ENCODE measurements around the gene IDI1.
A peak's percentile ranks its signal among the peaks of the same experiment; 100 is the strongest.
"Not testable (repeated sequence)": the region's sequence is repeated elsewhere in the genome, so short reads cannot be mapped to it uniquely, and the experiment has no call there.

The IDI1 gene

DNA sequence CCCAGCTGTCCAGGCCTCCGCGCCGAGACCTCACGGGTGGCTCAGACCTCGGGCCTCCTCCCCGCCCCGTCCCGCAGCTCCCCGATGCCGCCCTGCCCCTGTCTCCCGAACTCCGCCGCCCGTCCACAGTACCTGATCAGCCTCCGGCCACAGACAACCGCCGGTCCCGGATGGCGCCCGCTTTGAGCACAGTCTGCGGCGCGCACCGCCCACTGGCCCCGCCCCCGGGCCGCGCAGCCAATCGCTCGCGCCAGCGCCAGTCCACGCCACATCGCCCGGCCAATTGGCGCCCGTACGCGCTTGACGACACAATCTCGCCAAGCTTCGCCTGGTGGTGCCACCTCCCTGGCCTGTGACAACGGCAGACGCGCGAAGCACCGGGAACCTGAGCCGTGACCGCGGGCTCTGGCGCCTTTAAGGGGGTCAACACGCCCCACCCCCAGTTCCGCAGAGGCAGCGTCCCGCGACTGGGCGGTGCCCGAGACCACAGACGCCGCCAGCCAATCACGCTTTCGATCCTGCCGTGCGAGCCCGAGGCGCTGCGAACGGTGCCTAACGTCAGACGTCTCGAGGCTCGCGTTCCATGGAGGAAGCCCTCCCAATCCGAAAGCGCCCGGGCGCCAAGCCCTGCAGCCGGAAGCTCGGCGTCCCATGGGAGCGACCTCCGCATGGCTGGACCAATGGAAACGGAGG lies at the start of gene IDI1:
TSS of gene IDI1 (minus strand) at position 388 of the 693 bp plus-strand sequence. CDS start at position 272, 116 bp downstream.
- DNase-seq: peak; percentile 97

DNA sequence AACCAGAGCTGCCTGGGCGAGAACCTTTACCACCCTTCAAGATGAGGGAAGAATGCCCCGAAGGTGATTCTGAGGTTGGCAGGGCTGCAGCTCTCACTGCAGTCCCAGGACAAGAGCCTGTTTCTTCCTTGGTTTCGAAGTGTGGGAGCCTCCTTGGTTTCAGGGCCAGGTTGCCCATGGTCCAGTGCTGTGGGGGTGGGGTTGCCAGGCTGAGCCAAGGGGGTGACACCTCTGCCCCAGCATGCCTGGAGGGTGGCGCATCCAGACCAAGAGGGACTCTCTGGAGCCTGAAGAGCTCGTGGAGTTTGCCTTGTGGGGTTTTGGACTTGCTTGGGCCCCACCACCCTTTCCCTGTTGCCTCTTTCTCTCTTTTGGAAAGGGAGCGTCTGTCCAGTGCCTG lies 48.5 kb upstream of the IDI1 start:
- DNase-seq: no peak

DNA sequence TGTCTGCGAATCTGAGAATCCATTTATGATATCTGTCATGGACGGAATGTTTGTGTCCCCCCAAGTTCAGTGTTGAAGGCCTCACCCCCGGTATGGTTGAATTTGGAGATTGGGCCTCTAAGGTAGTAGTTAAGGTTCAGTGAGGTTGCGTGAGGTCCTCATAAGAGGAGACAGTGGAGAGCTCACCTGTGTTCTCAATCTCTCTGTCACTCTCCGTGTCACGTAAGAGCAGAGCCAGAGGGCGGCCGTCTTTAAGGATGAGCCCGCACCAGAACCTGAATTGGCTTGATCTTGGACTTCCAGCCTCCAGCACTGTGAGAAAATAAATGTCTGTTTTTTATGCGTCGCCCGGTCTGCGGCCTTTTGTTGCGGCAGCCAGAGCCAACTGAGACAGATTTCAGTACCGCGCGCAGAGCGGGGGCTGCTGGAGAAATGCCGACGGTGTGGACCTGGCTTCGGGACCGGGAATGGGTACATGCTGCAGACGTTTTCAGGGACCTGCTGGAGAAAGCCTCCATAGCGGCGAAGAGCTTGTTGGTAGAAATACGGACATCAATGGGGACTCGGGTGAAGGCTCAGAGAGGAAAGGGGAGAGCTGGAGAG lies 47.5 kb upstream of the IDI1 start:
- no peak for DNase-seq

DNA sequence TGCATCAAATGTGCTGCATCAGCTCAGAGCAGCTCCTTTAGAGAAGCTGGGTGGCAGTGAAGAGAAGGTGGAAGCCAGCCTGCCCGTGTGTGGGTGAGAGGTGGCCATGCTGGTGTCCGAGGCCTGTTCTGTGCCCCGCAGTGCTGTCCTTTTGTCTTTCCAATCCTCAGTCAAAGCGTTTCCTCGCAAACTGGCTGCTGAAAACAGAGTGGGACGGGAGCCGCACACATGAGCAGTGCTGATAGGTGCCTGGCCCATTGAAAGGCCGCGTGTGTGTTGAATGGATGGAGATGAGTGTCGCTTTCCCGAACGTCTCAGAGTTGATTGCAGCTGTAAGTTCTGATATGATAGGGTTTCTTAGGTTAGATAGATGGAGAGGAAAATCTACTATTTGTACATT lies 46.6 kb upstream of the IDI1 start:
- no peak for DNase-seq

DNA sequence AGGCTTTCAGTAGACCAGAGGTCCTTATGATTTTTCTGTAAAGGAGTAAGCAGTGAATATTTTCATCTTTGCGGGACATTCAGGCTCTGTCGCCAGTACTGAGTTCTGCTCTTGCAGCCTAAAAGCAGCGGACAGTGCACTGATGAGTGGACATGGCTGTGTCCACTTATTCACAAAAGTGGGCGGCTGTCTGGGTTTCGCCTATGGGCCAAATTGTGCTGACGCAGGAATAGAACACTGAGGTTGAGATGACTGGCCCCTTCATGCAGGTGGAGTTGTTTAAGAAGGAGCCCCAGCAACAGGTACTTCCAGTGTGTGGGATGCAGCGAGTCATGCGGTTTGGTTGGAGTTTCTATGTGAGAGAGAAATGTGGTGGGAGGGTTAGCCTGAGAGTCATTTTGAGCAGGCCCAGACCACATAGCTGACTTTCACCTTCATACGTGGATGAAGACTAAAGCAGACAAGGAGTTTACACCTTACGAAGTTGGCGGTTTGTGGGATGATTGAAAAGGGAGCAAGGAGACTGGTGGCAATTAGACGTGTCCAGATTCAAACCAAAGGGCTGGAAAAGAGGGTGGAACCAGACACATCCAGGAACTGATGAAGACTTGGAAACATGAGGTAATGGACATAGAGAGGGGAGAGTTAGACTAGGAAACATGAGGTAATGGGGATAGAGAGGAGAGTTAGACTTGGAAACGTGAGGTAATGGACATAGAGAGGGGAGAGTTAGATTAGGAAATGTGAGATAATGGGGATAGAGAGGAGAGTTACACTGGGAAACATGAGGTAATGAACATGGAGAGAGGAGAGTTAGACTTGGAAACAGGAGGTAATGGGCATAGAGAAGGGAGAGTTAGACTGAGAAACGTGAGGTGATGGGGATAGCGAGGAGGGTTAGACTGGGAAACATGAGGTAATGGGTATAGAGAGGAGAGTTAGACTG lies 45.5 kb upstream of the IDI1 start:
- no peak for DNase-seq

DNA sequence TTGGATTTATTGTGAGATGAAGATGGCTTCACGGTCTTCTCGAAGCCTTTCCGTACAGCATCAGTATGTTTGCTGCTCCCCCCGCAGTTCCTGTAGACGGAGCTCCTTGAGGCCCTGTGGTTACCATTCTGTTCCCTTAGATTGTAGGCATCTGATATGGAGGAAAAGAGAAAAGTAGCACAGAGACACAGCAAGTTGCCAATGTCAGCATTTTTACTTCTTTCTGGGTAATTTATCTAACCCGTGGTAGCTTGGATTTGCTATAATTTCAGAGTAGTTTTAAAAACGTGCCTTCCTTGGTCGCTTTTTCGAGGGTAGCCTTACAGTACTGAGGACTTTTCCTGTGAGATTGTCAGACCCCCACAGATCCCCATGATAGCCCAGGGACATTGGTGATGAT lies 44.8 kb upstream of the IDI1 start:
- DNase-seq: no peak

DNA sequence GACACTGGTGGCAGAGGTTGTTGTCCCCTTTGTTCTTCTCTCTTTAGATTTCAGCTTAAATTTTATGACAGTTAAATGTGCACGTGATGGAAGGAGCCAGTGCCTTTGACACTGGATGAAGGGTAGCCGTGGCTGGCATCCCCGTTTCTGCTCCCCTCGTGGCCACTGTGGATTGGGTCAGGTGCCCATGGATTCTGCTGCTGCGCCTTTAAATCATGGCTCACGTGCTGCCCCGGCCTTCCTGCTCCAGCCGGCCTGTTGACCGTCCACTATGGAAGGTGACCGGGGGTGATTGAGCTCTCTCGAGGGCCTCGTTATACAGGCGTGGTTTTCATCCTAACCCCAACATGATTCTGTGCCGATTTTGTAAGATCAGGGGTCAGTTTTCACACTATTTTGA lies 41.8 kb upstream of the IDI1 start:
- DNase-seq: no peak

DNA sequence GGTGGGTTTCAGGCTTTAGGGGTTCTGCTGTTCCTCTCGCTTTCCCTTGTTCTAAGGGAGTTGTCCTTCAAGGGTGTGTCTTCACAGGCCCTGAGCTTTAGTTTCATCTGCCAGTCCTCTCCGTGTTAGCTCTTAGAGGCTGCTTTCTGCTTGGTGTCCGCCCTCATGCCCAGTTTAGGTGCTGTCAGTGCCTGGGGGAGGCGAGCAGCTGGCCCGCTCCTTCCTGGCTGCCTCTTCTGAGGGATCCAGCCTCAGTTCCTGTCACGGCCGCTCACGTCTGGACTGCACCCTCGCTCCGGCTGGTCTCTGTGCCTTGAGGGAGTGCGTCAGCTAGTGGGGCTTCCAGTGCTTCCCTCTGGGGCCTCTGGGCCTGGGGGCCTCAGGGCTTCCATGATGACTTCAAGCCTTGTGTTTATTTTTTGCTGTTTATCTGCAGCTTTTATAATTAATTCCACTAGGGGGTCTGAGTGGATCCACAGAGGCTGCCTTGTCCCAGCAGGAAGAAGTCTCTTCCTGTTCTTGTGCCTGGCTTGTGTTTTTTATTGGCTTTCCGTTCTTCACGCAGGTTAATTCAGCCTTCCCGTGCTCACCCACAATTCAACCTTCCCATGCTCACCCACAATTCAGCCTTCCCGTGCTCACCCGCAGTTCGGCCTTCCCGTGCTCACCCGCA lies 40.2 kb upstream of the IDI1 start:
- no peak for DNase-seq

DNA sequence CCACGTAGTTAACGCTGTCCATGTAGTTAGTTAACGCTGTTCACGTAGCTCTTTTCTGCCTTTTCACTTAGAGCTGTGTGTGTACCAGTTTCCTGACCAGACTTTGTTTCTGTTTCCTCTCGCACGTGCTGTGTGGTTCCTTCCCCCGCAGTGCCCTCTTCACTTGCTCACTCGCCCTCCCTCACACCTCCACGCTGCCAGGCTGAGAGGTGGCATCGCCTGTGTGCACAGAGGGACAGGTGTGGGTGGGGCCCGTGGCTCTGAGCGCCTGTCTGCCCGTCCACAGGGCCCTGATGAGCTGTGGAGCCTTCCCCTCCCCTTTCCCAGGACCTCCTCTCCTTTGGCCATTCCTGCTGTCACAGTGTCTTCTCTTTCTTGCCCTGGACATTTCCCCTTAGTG lies 37.9 kb upstream of the IDI1 start:
- no peak for DNase-seq

DNA sequence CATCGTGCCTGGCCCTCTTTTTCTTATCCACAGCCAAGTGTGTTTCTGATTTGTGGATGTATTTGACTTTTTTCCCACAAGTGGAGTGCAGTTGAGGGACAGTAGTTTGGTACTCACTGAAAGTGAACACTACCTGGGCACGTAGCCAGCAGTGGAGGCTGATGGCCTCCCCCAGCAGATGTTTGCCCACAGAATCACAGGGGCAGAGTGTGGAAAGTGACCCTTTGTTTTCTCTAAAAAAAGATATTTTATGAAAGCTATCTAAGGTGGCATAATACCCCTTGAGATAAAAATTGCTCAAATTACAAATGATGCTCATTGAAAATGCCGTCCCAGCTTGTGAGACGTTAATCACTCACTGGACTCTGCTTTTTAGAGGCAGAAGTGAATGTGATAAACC lies 36.3 kb upstream of the IDI1 start:
- DNase-seq: no peak

DNA sequence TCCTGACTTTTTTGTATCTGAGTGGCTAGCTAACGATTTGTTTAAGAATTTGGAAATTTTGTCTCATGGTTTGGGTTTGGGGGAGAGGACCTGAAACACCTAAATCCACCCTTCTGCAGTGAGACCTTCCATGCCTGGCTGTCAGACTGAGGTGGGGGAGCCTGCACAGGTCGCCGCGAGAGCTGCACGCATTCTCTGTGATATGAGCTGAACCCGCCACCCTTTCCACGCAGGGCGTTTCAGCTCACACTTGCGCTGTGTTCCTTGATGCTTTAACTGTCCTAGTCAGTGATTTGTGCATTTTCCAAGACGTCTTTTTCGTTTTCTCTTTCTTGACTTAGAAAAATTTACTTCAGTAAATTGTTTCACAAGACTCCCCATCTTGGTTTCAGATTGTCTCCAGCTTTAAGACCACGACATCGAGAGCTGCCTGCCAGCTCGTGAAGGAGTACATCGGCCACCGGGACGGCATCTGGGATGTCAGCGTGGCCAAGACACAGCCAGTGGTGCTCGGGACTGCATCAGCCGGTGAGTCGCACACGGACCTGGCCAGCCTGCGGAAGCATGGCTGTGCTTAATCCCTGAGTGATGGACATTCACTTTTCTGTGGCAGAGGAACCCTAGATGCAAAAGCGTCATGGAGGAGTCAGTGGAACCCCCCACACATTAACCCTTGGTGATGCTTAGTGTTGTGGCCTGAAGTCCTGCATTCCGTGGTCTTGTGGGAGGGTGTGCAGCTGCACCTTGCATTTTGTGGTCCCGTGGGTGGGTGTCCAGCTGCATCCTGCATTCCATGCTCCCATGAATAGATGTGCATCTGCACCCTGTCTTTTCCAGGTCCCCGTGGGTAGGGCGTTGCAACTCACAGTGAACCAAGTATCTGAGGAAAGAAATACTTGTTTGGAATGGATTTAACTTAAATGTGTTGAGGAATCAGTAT lies 35.4 kb upstream of the IDI1 start:
- DNase-seq: no peak

DNA sequence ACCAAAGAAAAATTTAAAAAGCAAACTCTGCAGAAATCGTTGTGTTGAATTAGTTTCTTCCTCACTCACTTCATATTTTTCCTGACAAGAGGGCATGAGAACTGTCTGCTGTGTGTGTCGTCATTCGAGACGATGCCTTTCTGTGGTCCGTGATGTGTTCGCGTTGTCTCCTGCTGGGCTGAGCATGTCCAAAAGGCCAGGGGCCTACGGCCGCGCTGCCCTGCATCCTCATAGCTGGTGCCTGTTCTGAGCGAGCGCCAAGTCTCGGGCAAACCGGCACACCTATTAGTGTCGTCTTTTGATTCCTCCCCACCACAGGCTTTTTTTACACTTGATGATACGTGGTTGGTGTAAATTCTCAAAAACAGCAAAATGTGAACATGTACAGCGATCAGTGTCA lies 34.7 kb upstream of the IDI1 start:
- DNase-seq: no peak

DNA sequence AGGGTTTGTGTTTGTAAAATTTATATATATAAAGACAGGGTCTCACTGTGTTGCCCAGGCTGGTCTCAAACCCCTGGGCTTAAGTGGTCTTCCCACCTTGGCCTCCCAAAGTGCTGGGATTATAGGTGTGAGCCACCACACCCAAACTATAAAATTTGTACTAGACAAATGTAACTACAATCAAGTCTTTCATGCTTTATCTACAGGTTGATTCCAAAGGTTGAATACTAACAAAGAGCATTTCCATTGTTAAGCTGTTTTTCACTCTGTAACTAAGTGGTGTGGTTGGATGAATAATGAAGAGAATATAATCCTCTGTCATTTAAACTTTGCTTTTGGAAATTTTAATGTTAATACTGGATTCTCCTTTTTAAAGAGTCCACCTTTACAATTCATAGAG lies 29.7 kb upstream of the IDI1 start:
- DNase-seq: no peak

DNA sequence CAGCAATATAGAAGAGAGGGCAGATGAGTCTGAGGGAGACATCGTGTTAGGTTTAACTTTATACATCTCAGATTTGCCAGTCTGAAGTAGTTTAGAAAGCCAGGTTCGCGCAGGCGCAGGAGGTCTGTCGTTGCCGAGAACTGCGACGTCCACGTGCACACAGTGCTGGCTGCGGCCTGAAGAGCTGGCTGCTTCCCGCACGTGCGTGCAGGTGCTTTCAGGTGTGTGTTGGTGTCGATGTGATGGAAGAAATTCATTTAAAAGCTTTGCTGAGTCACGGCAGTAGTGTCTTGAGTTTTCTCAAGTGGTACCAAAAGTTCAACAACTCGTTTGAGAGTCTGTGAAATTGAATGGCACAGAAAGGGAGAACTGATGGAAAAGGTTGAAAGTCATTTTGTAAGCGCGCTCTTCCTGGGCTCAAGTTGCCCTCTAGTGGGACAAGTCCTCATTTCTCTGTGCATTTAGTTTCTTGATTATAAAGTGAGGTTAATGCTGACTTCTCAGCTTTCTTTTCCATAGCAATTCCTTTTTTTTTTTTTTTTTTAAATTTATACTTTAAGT lies 25.9 kb upstream of the IDI1 start:
- DNase-seq: no peak

DNA sequence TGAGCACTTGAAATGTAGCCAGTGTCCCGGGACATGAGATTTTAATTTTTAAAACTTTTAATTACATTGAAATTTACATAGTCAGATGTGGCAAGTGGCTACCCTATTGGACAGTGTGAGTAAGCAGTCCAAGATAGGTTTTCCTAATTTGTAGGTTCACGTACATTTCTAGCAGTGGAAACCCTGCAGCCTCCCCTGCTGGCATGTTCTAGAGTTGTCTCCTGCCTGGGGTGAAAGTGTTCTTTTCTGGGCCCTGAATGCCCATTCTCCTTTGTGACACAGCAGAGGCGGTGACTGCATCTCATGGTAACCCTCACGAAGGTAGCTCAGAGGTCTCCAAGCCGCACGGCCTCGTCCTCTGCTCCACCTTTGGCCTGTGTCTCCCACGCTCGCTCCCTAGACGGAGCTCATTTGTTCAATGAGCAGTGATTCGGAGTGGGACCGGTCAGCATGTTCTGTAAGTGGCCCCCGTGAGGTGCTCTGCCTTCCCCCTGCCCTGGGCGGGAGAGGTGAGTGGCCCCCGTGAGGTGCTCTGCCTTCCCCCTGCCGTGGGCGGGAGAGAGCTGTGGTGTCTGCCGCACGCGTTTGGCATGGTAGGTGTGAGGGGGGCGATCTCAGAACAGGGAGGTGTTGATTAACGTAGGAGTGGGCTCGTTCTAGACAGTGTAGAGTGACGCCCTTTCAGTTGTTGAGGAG lies 25.3 kb upstream of the IDI1 start:
- DNase-seq: no peak

DNA sequence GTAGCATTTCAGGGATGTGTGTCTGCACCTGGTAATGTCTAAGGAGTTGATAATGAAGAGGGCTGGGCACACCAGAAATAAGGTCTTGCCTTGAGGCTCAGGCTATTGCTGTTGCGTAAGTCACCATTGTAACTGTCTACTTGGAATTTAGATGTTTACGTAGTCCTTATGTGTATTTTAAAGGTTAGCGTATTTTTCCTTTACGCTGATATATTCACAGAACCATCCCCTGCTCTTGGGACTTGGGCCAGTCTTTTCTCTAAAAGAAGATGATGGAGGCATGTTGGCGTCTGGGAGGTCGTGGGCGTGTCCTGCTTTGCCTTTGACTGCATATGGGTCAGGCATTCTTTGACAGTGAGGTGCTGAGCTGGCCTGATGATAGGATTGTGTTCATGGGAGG lies 22.0 kb upstream of the IDI1 start:
- DNase-seq: no peak

DNA sequence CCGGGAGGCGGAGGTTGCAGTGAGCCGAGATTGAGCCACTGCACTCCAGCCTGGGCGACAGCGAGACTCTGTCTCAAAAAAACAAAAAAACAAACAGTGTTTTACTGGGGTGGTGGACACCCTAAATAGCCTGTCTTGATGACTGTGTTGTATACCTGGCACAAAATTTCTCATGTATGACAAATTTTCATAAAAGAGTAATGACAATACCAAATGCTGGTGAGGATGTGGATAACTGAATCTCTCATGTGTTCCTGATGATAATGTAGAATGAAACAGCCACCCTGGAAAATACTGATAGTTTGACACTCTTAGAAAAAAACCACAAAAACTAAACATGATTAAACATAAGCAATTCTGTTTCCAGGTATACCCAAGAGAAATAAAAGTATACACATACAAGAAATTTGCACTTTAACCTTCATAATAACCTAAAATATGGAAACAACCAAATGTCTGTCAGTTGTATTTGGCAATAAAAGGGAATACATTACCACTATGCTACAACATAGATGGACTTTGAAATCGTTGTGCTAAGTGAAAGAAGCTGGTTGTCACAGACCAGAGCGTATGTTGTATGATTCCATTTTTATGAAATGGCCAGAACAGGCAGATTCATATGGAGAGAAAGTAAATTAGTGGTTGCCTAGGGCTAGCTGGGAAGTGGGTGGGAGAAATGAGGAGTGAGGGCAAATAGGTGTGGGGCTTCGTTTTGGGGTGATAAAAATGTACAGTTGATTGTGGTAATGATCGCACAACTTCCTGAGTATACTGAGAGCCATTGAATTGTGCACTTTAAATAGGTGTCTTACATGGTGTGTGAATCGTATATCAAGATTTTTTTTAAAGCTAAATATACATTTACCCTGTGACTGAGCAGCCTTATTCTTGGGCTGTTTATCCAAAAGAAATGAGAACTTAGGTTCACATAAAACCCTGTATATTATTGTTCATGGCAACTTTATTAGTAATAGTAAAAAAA lies 19.8 kb upstream of the IDI1 start:
- no peak for DNase-seq

DNA sequence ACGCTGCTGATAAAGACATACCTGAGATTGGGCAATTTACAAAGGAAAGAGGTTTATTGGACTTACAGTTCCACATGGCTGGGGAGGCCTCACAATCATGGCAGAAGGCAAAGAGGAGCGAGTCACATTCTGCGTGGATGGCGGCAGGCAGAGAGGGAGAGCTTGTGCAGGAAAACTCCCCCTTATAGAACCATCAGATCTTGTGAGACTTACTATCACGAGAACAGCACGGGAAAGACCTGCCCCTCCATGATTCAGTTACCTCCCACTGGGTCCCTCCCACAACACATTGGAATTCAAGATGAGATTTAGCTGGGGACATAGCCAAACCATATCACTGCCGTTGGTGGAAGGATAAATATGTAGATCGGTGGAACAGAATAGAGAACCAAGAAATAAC lies 17.8 kb upstream of the IDI1 start:
- not testable (repeated sequence) for DNase-seq

DNA sequence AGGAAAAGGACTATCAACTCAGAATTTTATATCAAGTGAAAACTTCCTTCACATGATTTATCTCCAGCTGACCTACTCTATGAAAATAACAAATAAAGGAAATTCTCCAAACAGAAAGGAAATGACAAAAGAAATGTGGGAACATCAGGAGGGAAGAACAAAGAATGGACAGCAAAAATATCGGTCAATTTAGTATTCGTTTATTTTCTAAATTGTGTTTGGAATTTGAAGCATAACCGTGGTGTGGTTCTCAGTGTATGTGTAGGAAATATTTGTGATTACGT lies 16.0 kb upstream of the IDI1 start:
- DNase-seq: no peak

DNA sequence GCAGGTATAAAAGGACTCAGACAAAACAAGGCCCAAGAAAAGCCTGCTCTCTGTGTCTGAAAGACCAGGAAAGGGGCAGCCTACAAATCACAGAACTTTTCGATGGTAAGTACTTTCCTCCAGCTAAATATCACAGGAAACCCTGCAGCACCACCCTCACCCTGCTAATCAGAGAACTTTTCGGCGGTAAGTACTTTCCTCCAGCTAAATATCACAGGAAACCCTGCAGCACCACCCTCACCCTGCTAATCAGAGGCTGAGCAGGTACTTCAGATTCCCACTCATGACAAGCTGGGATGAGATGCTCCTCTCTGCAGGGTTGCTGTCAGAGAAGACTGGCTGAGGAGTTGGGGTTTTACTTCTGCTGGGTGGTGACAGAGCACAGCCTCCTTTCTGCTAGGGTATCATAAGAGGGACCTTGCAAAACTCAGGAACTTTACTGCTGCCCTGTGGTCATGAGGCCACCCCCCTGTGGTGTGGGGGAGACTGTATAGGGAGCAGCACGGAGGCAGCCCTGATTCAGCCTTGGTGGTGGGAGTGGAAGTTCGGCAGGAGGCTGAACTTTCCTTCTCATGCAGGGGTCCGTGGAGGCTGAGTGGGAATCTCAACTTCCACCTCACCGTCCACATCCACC lies 14.4 kb upstream of the IDI1 start:
- DNase-seq: no peak
